Skeletal muscle satellite cell (primary cell): ENCODE results near the gene MRPL3. TPM values are rescaled to one million over a fixed set of nuclear protein-coding genes. Genes with fewer than 3 reads are reported as not detected.

Experiments
- small RNA-seq: library from RNA; depleted of rRNA; stranded (forward); fragments of <200 nt; gene quantifications from one replicate; pipeline ENCODE3, GENCODE V24; 2012

Gene MRPL3

Small RNA genes within 50 kb of the gene (small RNA-seq; reads per million reads assigned to genes)
- gene AC107027.2 (not detected), gene SNORA58 (105 reads per million, percentile 97 among the genes with 10 or more reads in this experiment)
